NCI-H1105 treated with DMSO at 0.1 percent for 48 hours (cell line): ENCODE data around the gene ZNF101.

Experiments used
- DNase-seq: peaks from one replicate; lab custom pipeline; 2025; lab: John Stamatoyannopoulos, UW

ZNF101 gene

DNA sequence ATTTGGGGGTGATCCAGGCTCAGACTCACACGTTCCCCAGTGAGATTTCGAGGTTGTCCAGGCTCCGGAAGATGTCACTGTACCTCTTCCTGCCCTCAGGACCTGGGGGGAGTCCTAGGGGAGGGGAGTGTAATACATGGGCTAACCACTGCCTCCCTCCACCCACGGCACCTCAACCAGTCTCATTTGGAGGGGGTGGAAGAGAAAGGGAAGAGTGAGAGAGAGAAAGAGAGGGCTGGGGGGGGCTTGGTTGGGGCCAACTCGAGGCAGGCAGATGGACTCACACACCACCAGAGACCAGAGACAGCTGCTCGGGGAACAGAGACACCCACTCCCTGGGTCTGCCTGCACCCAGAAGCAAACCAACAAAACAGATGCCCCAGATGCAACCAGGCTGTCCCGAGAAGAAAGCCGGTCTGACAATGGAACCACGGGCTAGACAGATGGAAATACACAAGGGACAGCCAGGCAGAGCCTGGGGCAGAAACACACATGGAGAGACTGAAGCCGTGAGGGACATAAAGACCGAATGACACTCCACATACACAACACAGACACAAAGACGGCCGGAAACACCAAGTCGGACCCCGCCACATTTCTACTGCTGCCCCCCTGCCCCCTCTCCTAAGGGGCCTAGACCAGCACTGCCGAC lies 26.0 kb upstream of the ZNF101 start:
- peak; percentile 17 for DNase-seq

DNA sequence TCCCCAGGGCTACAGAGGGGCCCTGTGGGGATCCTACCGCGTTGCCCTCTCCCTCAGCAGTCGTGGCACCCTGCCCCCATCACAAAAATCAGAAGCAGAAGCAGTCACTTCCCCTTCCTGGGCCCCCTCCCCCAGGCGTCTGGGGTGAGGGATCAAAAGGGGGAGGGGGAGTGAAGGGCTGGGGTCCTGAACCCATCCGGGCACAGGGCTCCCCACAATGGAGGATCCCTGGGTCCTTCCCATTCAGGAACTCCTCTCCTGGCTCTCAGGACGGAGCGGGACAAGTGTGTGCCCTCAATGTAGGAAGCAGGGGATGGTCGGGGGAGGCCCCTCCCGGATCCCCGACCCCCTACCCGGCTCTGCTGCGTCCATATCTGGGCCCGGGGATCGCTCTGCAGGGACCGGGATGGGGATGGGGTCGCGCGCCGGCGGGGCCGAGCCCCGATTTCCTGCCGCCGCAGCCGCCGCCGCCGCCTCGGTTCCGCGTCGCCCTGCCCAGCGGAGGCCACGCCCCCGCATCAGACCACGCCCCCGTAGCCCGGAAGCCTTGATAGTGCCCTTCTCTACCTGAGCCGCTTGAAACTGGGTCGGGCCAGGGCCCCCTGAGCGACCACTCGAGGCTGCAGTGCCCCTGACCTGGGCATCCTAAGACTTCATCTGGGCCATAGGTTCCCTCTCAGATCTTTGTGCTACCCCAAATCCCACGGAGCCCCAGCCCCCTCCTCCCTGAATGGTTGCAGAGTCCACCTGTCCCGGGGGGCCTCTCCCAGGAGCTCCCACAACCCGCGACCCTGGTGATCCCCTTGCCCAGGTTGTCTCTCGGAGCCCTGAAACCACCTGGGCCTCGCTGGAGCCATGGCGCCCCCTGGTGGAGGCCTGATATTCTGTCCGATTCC lies 25.2 kb upstream of the ZNF101 start, which contains the start of gene GMIP:
Gene GMIP, minus strand, starts transcription at position 500 of the 896 bp plus-strand sequence. Its CDS starts 128 bp downstream, at position 372.
- DNase-seq = peak; percentile 77

DNA sequence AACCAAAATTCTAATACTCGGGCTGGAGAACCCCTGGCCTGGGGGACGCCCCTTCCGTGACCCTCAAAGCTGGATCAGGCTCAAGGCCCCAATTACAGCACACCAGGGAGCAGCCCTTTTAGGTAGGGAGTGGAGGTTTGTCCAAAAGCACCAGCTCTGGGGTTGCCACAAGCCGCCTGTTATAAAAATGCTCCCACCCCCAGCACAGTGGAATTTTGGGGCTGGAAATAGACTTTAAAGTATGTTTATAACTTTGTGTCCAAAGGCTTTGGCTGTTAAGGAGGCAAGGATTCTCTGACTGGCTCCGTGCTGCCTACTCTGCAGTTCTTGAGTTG lies 24.6 kb upstream of the ZNF101 start:
- DNase-seq = no peak

DNA sequence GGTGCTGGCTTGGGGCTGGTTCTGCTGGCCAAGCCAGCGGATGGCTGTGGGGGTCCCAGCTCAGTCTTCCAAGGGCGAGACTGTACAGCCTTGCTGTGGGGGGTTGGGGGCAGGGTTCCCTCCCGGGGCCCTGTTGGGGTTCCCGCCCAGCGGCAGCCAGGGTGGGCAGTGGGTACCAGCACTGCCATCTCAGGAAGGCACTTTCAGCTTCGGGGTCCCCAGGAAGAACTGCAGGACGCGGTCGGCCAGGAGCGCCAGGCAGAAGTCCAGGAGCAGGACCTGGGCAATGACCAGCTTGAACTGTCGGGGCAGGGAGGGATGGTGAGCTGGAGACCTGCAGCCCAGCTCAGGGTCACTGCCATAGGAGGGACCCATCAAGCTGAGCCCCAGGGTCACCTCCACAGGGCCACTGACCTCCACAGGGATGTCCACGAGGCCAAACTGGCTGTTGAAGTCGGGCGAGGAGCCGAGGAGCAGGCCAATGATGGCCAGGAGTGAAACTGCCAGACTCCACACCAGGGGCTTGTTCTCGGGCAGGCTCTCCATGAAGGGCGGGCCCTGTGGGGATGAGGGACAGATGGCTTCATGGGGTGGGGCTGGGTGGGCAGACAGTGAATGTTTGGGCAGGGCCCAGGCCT lies 23.3 kb upstream of the ZNF101 start:
- no peak for DNase-seq

DNA sequence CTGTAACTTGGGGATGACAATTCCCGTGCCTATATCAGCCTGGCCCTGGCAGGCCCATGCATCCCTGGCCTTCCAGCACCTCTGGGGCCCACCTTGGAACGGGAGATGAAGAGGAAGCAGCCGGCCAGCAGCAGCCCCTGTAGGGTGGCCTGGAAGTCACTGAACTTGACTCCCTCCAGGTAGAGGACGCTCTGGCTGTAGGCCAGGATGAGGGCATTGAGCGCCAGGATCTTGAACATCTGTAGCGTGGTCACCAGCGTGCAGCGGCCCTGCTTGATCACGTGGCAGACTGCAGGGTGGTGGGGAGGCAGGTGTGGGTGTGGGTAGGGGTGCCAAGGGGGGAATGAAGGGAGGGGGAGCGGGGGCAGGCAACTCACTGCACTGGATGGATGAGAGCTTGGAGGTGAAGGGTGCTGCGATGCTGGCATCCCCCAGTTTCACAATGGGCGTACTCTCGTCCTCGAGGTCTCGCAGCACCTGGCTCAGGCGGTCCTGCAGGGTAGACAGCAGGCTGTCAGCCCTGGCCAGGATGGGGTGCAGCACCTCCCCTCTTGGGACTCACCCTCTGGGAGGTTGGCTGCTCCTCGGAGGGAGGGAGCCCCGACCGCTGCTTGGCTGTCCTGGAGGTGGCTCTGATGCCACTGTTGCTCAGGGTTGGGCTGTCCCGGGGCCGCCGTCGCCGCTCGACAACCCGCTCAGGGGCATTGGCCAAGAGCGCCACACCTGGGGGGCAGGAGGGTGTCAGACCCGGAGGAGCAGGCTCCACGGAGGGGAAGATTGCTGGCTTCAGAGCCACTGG lies 21.4 kb upstream of the ZNF101 start:
- DNase-seq = no peak

DNA sequence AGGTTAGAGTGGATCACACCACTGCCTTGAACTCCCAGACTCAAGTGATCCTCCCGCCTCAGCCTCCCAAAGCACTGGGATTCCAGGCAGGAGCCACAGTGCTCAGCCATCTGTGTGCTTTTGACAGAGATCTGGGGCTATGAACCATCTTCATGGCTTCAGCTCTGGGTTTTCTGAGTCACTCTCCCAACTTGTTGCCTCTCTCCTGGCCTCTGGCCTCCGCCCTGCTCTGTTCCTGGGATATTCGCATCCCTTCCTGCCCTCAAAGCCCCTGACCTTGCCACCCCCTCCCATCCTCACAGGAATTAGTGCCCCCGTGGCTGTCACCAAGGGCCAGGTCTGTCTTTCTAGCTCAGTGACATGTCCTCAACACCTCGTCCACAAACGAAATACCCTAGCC lies 19.5 kb upstream of the ZNF101 start:
- no peak for DNase-seq

DNA sequence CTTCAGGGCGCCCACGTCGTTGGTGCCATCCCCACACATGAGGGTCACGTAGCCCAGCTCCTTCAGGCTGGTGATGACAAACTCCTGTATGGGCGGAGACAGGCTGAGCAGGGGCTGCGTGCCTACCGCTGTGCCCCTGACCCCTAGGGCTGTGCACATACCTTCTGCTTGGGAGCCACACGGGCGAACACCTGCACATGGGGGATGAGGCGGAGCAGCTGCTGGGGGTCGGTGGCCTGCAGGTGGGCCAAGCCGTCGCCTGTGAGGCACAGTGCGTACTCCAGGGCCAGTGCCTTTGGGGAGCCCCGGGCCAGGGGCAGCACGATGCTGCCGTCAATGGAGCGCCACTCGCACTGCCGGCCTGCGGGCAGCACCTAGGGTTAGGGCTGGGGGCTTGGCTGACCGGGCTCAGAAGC lies 19.1 kb upstream of the ZNF101 start:
- no peak for DNase-seq

DNA sequence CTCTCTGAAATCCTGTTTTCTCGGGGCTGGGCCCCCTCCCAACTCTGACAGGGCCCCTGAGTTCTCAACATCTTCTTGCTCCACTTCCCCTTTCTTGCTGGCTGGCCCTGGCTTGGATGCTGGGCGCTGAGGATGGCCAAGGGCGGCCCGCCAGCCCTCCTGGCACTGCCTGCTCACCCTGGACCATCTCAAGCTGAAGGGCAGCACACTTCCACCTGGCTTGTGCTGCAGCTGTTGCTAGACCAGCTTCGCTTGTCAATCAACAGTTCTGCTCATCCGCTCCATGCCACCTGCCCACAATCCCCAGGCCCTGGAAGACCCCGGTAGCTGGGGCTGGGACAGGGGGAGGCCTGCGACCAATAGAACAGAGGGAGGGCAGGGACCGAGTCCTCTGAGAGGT lies 18.3 kb upstream of the ZNF101 start:
- DNase-seq = no peak

DNA sequence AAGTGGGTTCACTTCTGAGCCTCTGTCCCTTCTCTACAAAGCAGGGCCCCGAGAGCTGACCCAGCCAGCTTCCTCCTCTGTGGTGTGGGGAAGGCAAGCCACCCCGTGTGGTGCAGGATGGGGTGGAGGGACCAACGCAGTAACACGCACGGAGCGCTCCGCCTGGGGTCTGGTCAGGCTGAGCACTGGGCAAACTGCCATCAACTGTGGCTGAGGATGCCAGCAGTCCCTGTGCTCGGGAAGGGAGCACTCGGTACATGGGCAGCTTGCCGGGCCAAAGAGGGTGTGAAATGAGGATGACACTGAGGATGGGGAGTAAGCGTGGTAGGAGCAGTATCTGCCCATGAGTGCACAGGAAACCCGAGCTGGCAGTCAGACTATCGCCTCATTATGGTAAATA lies 17.6 kb upstream of the ZNF101 start:
- DNase-seq = no peak

DNA sequence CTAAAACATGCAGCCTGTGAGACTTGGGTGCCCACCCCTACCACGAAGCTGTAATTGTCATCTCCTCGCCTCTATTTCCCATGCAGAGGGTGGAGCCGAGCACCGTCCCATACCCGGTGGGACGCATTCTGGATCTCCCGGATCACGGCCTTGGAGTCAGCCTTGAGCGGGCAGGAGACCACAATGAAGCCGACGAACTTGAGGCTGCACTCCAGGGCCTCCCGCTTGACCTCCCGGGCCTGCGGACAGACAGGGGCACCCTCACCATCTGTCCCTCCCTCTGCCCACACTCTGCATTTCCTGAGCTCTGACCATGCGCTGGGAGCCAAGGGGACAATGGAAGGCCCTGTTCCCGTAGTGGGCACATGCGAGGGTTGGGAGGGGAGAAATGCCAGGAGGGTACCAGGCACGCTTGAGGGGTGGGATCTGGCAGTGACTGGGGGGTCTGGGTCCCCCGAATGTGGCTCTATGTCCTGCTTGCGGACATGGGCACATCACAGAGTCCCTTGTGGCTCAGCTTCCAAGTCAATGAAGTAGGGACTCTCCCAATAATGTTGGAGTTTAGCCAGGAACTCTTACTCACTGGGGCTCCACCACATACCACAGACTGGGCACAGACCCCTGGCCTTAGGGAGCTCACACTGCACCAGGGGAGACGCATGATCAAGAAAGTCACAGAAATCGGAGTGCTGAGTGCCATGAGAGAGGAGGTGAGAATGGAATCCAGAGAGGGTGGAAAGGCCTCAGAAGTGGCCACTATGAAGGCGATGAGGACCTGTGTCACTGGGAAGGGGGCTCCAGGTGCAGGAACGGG lies 15.9 kb upstream of the ZNF101 start:
- DNase-seq = no peak

DNA sequence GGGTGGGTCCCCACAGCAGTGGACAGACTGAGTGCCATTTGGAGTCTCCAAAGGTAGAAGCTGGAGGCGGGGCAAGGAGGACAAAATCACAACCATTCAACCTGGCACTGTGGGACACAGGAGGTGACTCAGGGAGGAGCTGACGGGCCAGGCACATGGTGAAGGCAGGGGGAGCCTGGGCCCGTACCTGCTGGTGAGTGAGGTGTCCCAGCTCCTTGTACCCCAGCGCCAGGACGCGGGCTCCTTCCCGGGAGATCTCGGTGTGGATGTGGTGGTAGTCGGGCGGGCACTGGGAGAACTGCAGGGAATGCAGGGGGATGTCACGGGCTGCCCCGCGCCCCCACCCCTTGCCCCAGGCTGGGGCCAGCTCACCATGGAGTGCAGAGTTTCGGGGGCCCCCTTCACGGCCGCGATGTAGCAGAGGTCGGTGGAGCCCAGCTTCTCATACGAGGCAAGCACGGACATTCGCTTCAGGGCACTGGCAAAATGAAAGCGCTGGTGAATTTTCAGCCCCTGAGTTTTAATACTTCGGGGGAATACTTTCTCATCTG lies 15.0 kb upstream of the ZNF101 start:
- no peak for DNase-seq

DNA sequence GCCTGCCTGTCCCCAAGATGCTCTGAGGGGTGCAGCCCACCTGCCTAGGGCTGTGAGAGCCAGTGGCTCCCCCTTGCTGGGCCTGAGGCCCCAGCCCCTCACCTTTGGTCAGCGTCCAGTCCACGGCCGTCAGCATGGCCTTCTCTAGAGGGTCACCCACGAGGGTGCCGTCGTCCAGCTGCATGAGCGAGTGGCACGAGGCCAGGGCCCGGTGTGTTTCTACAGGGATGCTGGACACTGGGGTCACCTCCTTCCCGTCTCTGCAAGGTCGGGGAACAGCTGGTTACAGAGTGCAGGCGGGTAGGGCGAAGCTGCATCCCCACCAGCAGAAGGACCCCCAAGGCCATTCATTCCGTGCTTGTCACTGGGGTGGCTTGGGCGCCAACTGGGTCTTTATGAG lies 14.2 kb upstream of the ZNF101 start:
- DNase-seq = no peak

DNA sequence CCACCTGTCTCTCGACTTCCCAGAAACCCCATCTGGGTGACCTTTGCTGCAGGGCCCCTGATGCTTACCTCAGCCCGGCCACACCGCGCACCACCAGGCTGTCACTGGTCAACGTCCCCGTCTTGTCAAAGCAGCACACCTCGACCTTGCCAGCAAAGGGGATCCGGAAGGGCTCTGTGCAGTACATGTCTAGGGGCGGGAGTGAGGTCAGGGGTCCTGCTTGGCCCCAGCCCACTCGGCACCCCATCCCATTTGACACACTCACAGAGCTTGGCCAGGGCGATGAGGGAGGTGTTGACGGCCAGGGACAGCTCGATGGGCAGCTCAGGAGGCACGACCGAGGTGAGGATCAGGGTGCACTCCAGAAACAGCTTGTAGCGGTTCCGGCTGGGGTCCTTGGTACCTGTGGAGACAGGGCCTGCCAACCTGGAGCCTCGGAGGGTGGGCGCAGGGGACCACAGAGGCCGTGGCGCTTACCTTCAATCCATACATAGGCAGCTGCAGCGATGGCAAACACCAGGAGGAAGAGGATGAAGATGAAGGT lies 13.5 kb upstream of the ZNF101 start:
- no peak for DNase-seq

DNA sequence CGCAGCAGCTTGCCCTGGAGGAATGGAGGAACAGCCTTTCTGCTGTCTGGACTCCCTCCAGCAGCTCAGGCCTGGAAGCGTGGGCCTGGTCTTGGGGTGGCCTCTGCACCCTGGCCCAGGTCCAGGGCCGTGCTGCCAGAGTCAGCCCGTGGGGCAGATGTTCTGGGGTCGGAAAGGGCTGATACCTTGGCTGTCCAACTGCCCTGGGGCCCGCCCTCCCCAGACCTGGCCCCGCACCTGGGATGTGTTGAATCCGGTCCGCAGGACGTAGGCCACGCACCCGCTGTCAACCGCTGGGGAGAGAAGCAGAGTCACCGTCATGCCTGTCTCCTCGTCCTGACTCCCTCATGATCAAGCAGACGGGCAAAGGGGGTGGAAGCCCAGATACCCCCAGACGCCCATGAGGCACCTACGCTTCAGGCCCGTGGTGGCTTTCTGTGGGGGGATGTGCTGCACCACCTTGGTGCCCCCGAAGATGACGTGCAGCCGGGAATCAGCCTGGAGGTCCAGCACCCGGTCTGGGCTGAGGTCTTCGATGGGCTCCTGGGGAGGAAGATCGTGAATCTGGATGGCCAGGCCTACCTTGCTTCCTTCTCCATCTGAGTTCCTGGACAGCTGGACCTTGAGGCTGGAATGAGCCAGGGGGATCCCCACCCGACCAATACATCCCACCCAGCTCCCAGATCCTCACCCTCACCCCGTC lies 12.8 kb upstream of the ZNF101 start:
- DNase-seq = no peak

DNA sequence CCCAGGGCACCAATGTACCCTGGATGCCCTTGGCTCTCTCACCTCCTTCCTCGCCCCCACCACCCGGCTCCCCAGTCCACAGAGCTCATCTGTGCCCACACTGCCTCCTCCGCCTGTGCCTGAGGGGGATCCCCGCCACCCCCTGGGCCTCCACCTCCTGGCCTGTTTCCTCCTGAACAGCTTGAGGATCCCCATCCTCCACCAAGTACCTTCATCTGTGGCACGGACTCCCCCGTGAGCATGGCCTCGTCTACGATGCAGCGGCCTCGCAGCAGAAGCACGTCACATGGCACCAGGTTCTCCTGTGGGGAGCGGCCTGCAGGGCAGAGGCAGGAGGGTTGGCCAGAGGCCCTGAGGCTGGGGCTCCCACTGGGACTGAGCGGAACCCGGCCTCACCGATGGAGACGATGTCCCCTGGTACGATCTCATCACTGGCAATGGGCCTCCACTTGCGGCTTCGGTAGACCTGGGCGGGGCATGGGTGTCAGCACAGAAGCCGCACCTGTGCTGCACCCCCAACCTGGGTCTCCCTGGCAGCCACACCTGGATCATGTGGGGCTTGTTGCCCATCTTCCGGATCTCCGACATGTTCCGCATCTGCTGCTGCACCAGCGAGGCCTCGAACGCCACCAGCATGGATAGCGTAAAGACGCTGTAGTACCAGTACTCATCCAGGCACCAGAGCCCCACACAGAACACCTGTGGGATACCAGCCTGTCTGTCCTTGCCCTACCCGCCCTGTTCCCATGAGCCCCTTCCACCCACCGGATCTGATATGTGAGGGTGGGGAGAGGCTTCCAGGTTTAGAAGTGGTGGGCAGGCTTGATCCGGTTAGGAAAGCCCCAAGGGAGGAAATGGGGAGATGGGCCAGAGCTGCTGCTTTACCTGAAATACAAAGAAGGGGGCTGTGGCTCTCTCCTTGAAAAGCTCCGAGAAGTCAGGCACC lies 11.9 kb upstream of the ZNF101 start:
- no peak for DNase-seq

DNA sequence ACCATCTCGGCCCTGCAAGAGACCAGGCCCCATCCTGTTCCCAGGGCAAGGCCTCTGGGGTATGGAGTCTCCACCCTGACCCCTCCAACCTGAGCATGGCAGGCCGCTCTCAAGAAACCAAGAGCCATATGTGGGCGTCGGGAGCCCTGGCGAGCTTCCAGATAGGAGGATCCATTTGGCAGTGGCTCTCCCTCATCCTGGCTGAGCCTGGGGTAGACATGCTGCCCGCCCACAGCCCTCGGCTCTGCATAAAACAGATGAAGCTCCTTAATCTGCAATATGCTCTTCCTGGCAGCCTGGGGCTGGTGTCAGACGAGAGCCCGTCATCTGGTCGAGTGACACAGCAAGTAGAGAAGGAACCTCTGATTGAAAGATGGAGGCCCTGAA lies 11.2 kb upstream of the ZNF101 start:
- DNase-seq = no peak

DNA sequence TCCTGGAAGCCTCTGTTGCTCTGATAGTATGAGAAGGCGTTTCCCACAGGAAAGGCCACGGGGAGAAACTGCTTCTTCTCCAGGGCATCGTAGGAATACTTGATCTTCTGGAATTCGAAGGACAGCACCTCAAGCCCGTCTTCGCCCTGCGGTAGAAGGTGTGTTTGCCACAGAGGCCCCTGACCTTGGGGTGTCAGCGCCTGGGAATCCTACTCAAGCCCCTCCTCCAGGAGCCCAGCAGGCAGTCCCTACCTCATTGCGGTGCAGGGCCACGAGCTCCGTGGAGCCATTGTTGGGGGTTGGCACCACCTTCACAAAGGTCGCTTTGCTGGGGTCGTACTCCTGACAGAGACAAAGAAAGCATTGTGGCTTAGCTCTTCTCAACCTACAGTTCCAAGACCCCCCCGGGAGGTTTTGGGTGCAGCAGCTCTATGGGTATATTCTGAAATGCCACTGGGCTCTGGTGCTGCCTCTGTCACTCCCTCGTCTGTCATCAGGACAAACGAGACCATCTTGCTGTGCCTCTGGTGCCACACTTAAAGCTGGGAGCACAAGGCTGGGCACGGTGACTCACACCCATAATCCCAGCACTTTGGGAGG lies 8.9 kb upstream of the ZNF101 start:
- DNase-seq = no peak

DNA sequence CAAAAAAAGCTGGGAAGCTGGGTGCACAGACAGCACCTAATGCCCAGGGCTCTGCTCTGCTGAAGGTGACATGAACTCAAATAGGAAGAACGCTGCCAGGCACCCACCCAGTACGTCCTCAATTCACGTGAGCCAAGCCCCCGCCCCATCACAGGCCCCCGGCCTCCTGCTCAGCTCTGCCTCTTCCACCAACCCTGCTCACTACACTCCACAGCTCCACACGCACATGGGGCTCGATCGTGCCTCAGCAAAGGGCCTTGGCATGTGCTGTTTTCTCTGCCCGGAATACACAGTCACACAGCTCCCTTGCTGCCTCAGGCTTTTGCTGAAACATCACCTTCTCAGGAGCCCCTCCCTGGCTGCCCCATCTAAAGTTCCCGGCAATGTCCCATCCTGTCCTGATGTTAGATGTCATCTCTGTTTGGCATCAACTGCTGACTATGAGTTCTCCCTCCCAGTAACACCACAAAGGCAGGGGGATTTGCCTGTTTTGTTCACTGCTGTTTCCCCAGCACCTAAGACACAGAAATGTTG lies 7.4 kb upstream of the ZNF101 start:
- no peak for DNase-seq
